HUES48 (cell line): Measurements from ENCODE around the gene DOCK2.
"Not testable (repeated sequence)": the region's sequence is repeated elsewhere in the genome, so short reads cannot be mapped to it uniquely, and the experiment has no call there.

Experiments
- H3K27ac ChIP-seq: one replicate; pipeline ENCODE4 v1.7.0; 2013; ENCODE audit warnings: low read depth, low read length, inconsistent platforms
- H3K27me3 ChIP-seq: 2 replicates; pipeline ENCODE4 v1.6.1; 2013; ENCODE audit warnings: mild to moderate bottlenecking, low read length; ENCODE audit not compliant: control insufficient read depth, insufficient read depth
- H3K36me3 ChIP-seq: 2 replicates; pipeline ENCODE4 v1.6.1; 2013; ENCODE audit warnings: low read length; ENCODE audit not compliant: control insufficient read depth, insufficient read depth
- H3K4me1 ChIP-seq: 2 replicates; pipeline ENCODE4 v1.6.1; 2013; ENCODE audit warnings: mild to moderate bottlenecking, low read length; ENCODE audit not compliant: control insufficient read depth, insufficient read depth
- H3K4me3 ChIP-seq: 2 replicates; pipeline ENCODE4 v1.5.1; 2013; ENCODE audit warnings: mild to moderate bottlenecking, low read depth, low read length
- H3K9ac ChIP-seq: 2 replicates; pipeline ENCODE4 v1.6.1; 2013; ENCODE audit warnings: mild to moderate bottlenecking, low read depth, low read length, moderate library complexity
- H3K9me3 ChIP-seq: 2 replicates; pipeline ENCODE4 v1.6.1; 2013; ENCODE audit warnings: low read length; ENCODE audit not compliant: control insufficient read depth, insufficient read depth

The DOCK2 gene

GRCh38 chr5:169615561-169615960, 21.5 kb upstream of the DOCK2 start:
- Histone ChIP-seq H3K9ac (no peak overlapping the region), H3K36me3 (no peaks in the 10 kb centered on the region), H3K4me3 (no peak overlapping the region), H3K27me3 (no peaks in the 10 kb centered on the region), H3K4me1 (no peaks in the 10 kb centered on the region), H3K27ac (no peak overlapping the region), H3K9me3 (peaks cover 6% of the 10 kb centered on the region; the same call in 1 of the 2 replicates)

- H3K4me1 ChIP-seq, H3K9me3 ChIP-seq, H3K9ac ChIP-seq, H3K27me3 ChIP-seq, H3K27ac ChIP-seq, H3K36me3 ChIP-seq, H3K4me3 ChIP-seq: not testable (repeated sequence)
Observed at GRCh38 chr5:169624307-169624706, 12.8 kb upstream of the DOCK2 start.

GRCh38 chr5:169626779-169627178, 10.3 kb upstream of the DOCK2 start:
- Histone ChIP-seq H3K9me3 (no peaks in the 10 kb centered on the region), H3K4me1 (no peaks in the 10 kb centered on the region), H3K4me3 (no peak overlapping the region), H3K9ac (no peak overlapping the region), H3K27me3 (no peaks in the 10 kb centered on the region), H3K36me3 (no peaks in the 10 kb centered on the region), H3K27ac (no peak overlapping the region)

GRCh38 chr5:169627551-169627950, 9.5 kb upstream of the DOCK2 start:
- no peaks in the 10 kb centered on the region for H3K4me1 ChIP-seq
- no peaks in the 10 kb centered on the region for H3K9me3 ChIP-seq
- H3K27ac ChIP-seq, result no peak overlapping the region
- H3K4me3 ChIP-seq, result no peak overlapping the region
- H3K36me3 ChIP-seq, result no peaks in the 10 kb centered on the region
- H3K27me3 ChIP-seq, result no peaks in the 10 kb centered on the region
- H3K9ac ChIP-seq, result no peak overlapping the region

GRCh38 chr5:169628892-169629291, 8.2 kb upstream of the DOCK2 start:
- Histone ChIP-seq H3K27me3 (no peaks in the 10 kb centered on the region), H3K4me3 (no peak overlapping the region), H3K9ac (no peak overlapping the region), H3K27ac (no peak overlapping the region), H3K9me3 (no peaks in the 10 kb centered on the region), H3K4me1 (no peaks in the 10 kb centered on the region), H3K36me3 (no peaks in the 10 kb centered on the region)

GRCh38 chr5:169629847-169630548, 7.1 kb upstream of the DOCK2 start:
- no peaks in the 10 kb centered on the region for H3K27me3 ChIP-seq
- no peaks in the 10 kb centered on the region for H3K4me1 ChIP-seq
- no peaks in the 10 kb centered on the region for H3K9me3 ChIP-seq
- no peaks in the 10 kb centered on the region for H3K36me3 ChIP-seq
- H3K27ac ChIP-seq, result no peak overlapping the region
- no peak overlapping the region for H3K9ac ChIP-seq
- H3K4me3 ChIP-seq, result no peak overlapping the region

GRCh38 chr5:169631360-169631759, 5.7 kb upstream of the DOCK2 start:
- Histone ChIP-seq H3K27ac (no peak overlapping the region), H3K4me3 (no peak overlapping the region), H3K27me3 (peaks cover 5% of the 10 kb centered on the region; the same call in 1 of the 2 replicates), H3K9me3 (no peaks in the 10 kb centered on the region), H3K36me3 (no peaks in the 10 kb centered on the region), H3K9ac (no peak overlapping the region), H3K4me1 (no peaks in the 10 kb centered on the region)

GRCh38 chr5:169632946-169633345, 4.1 kb upstream of the DOCK2 start:
- H3K4me1 ChIP-seq, result no peaks in the 10 kb centered on the region

GRCh38 chr5:169634606-169635005, 2.5 kb upstream of the DOCK2 start:
- peaks cover 22% of the 10 kb centered on the region for H3K27me3 ChIP-seq
- no peak overlapping the region for H3K4me3 ChIP-seq
- no peaks in the 10 kb centered on the region for H3K9me3 ChIP-seq
- H3K27ac ChIP-seq, result no peak overlapping the region
- H3K9ac ChIP-seq, result no peak overlapping the region
- no peaks in the 10 kb centered on the region for H3K36me3 ChIP-seq
- H3K4me1 ChIP-seq, result no peaks in the 10 kb centered on the region

More at GRCh38 chr5:169632946-169633345, 4.1 kb upstream of the DOCK2 start:
- Histone ChIP-seq H3K4me3 (no peak overlapping the region), H3K27me3 (peaks cover 18% of the 10 kb centered on the region), H3K36me3 (no peaks in the 10 kb centered on the region), H3K27ac (no peak overlapping the region), H3K9ac (no peak overlapping the region), H3K9me3 (no peaks in the 10 kb centered on the region)

- no peak overlapping the region for H3K9ac ChIP-seq
- peak overlapping the region; percentile 74; the same call in 1 of the 2 replicates for H3K4me3 ChIP-seq
Observed at GRCh38 chr5:169635936-169636335, 1.1 kb upstream of the DOCK2 start.

GRCh38 chr5:169636477-169637084, 494 bp upstream of the DOCK2 start:
- H3K4me3 ChIP-seq, result peak overlapping the region; percentile 74
- peaks cover 13% of the 10 kb centered on the region for H3K4me1 ChIP-seq
- H3K27ac ChIP-seq, result no peak overlapping the region
- no peaks in the 10 kb centered on the region for H3K9me3 ChIP-seq
- no peak overlapping the region for H3K9ac ChIP-seq
- peaks cover 22% of the 10 kb centered on the region for H3K27me3 ChIP-seq
- no peaks in the 10 kb centered on the region for H3K36me3 ChIP-seq

More at GRCh38 chr5:169635936-169636335, 1.1 kb upstream of the DOCK2 start:
- Histone ChIP-seq H3K36me3 (no peaks in the 10 kb centered on the region), H3K4me1 (peaks cover 12% of the 10 kb centered on the region), H3K9me3 (no peaks in the 10 kb centered on the region), H3K27ac (no peak overlapping the region), H3K27me3 (peaks cover 22% of the 10 kb centered on the region)
